ENCODE results near the gene CTNNB1. TPM values are rescaled to one million over a fixed set of nuclear protein-coding genes. Genes with fewer than 3 reads are reported as not detected.

The CTNNB1 gene
- total RNA-seq, 1 experiment from 2014 or later = 186 TPM

DNA sequence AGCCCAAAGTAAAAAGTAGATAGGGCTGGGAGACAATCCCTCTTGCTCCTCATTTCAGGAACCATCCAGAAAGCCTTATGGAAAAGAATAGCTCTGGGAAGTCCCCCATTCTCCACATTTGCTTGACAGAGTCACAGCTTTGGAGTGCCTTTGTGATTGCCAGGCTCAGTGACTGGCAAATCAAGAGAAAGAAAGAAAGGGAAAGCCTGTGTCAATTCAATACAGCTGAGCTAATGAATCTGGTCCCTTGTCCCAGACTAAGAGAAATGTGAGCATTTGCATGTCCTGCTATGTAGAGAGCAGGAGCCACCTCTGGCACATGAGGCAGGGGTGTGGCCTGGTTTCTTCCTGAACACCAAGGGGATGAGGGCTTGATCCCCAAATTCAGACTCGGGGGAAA lies 14.9 kb upstream of the CTNNB1 start:
- CTCF ChIA-PET = no interaction called here

DNA sequence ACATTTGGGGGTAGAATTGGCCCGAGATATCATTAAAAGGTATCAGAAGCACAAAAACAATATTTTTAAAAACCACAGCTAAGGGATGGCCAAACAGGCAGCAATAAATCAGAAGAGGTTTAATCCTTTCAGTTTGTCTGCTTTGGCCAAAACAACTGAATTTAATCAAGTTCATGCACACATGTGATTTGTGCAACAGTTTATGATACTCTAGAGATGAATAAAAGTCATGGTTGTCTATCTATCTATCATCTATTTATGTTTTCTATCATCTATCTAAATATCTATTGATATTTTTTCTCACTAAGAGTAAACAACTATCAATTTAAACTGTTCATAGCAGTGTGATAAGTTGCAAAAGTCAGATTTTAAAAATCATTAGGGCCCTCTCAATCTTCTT lies 13.0 kb upstream of the CTNNB1 start:
- no peak for DNase-seq (ENCODE audit: low read depth, low spot score)
- POLR2A ChIA-PET = no interaction called here
- in situ Hi-C loops (cut with HindIII; ENCODE audit: low pct_unique_long_range_greater_than_20kb, low sequenced_read_pairs) = no loop called here
- intact Hi-C loops (cut with micrococcal nuclease; ENCODE audit: unreplicated experiment) = no loop called here
- Histone ChIP-seq H3K4me3 (ENCODE audit: low read depth in 2 of 2, low read length in 2 of 2) (no peak overlapping the region), H3K27me3 (ENCODE audit: control insufficient read depth, insufficient read depth, low read length) (no peaks in the 10 kb centered on the region), H3K36me3 (ENCODE audit: control insufficient read depth, insufficient read depth, low read length) (no peaks in the 10 kb centered on the region), H3K4me1 (ENCODE audit: control insufficient read depth, insufficient read depth, low read length) (no peaks in the 10 kb centered on the region), H3K27ac (ENCODE audit: low read length) (no peak overlapping the region), H3K9me3 (ENCODE audit: control insufficient read depth, insufficient read depth, low read depth, low read length) (no peaks in the 10 kb centered on the region)
- ATAC-seq = no peak
- BruUV-seq (replicated peaks) = no TSS peak
- CTCF ChIA-PET = no interaction called here
- TF ChIP-seq POLR2AphosphoS5 (IDR thresholded peaks at IDR 0.05; ENCODE audit: low read depth, low read length) (no peak), TCF7L2 (IDR thresholded peaks at IDR 0.05; ENCODE audit: low read depth, low read length) (no peak), CTCF (IDR thresholded peaks at IDR 0.05) (no peak), SIN3A (IDR thresholded peaks at IDR 0.05; ENCODE audit: borderline replicate concordance, insufficient read depth, low read depth, low read length) (no peak), REST (IDR thresholded peaks at IDR 0.05; ENCODE audit: insufficient read depth in 1 of 2, low read depth in 2 of 2, low read length in 1 of 2) (no peak)

More for the DNA sequence above, 14.9 kb upstream of the CTNNB1 start:
- no peak overlapping the region for H3K4me3 ChIP-seq (ENCODE audit: low read depth in 2 of 2, low read length in 2 of 2)
- TF ChIP-seq TCF7L2 (IDR thresholded peaks at IDR 0.05; ENCODE audit: low read depth, low read length) = no peak
- TF ChIP-seq REST (IDR thresholded peaks at IDR 0.05; ENCODE audit: insufficient read depth in 1 of 2, low read depth in 2 of 2, low read length in 1 of 2) = no peak
- no peak for TF ChIP-seq SIN3A (IDR thresholded peaks at IDR 0.05; ENCODE audit: borderline replicate concordance, insufficient read depth, low read depth, low read length)
- no peak for TF ChIP-seq CTCF (IDR thresholded peaks at IDR 0.05)
- TF ChIP-seq POLR2AphosphoS5 (IDR thresholded peaks at IDR 0.05; ENCODE audit: low read depth, low read length) = no peak
- no peaks in the 10 kb centered on the region for H3K4me1 ChIP-seq (ENCODE audit: control insufficient read depth, insufficient read depth, low read length)
- no peaks in the 10 kb centered on the region for H3K9me3 ChIP-seq (ENCODE audit: control insufficient read depth, insufficient read depth, low read depth, low read length)
- no peaks in the 10 kb centered on the region for H3K36me3 ChIP-seq (ENCODE audit: control insufficient read depth, insufficient read depth, low read length)
- H3K27ac ChIP-seq (ENCODE audit: low read length) = no peak overlapping the region
- ATAC-seq = no peak
- no TSS peak for BruUV-seq (replicated peaks)
- DNase-seq (ENCODE audit: low read depth, low spot score) = no peak
- intact Hi-C loops (cut with micrococcal nuclease; ENCODE audit: unreplicated experiment) (no loop called here), in situ Hi-C loops (cut with HindIII; ENCODE audit: low pct_unique_long_range_greater_than_20kb, low sequenced_read_pairs) (no loop called here)
- no peaks in the 10 kb centered on the region; the same call in 1 of the 2 replicates for H3K27me3 ChIP-seq (ENCODE audit: control insufficient read depth, insufficient read depth, low read length)
- POLR2A ChIA-PET = no interaction called here
